ENCODE results near the gene FGF18. TPM values are rescaled to one million over a fixed set of nuclear protein-coding genes. Genes with fewer than 3 reads are reported as not detected.

The FGF18 gene
- total and polyA plus RNA-seq, 2 of the 4 experiments (the other 2 are of a cell fraction), result 0.15 TPM; not detected in 1

DNA sequence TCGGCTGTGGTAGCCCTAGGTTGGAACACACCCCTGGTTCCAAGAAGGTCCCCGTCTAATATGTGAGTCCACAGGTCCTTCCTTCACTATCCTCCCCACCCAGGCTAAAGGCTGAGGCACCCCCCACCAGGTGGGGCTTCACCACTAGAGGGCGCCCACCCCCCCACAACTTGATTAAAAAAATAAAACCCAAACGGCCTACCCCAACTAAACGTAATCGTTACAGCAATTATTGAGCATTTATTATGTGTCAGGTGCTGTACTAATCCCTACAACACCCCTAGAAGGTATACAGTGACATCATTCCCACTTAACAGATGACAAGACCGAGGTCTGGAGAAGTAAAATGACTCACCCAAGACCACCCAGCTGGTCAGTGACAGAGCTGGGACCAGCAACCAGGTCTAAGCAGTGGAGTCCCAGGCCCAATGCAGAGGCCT lies 65.0 kb downstream of the FGF18 start:
- WGBS, 2 experiments (ENCODE audit: extremely low coverage in 2 of 2, insufficient read length in 1 of 2), result no CpG with 5 or more reads among the region's 7 CpGs
- H2BK5ac ChIP-seq (ENCODE audit: low read depth, low read length, poor library complexity, severe bottlenecking), result no peak overlapping the region
- H3K9ac ChIP-seq (ENCODE audit: low read depth, low read length), result no peak overlapping the region
- intact Hi-C loops (cut with micrococcal nuclease) (loop anchor here (5.0 kb wide), 1 partner anchor 423 kb away; no protein-coding TSS in a partner anchor), dilution Hi-C loops (cut with HindIII; ENCODE audit: low sequenced_read_pairs, unreplicated experiment) (no loop called here), in situ Hi-C loops (cut with MboI; ENCODE audit: low sequenced_read_pairs) (no loop called here)
- no peak overlapping the region for H3K27ac ChIP-seq (ENCODE audit: insufficient read depth, low read length)
- ATAC-seq (ENCODE audit: low read depth) (peak; percentile 53; the same call in 1 of the 2 replicates), DNase-seq (no peak)
- H4K91ac ChIP-seq (ENCODE audit: insufficient read depth, low read depth, low read length), result no peak overlapping the region
- peak overlapping the region; percentile 2 for H2AFZ ChIP-seq (replicated peaks; ENCODE audit: low read length, poor library complexity)
- peaks cover 17% of the 10 kb centered on the region for H3K27me3 ChIP-seq (ENCODE audit: control insufficient read depth, insufficient read depth, low read length)
- CTCF ChIA-PET, result interaction anchor here (0.9 to 1.8 kb wide), 4 partner anchors 9 to 66 kb away, joined by 4 to 6 read pairs (median 6); partner anchors contain the start of gene FGF18
- H3K4me2 ChIP-seq (ENCODE audit: low read depth, low read length), result no peak overlapping the region
- H2AK9ac ChIP-seq (replicated peaks; ENCODE audit: low read depth, low read length, poor library complexity), result no peak overlapping the region
- no peaks in the 10 kb centered on the region for H3K79me1 ChIP-seq (ENCODE audit: low read depth in 1 of 2, low read length in 2 of 2)
- no peak overlapping the region for H4K8ac ChIP-seq (ENCODE audit: low read depth in 2 of 2, low read length in 2 of 2)
- H2BK15ac ChIP-seq (ENCODE audit: low read depth, low read length), result no peak overlapping the region
- POLR2A ChIA-PET (ENCODE audit: unreplicated experiment), result no interaction called here
- H3K23ac ChIP-seq (ENCODE audit: low read depth, low read length), result no peak overlapping the region
- no peak overlapping the region for H3K4ac ChIP-seq (ENCODE audit: low read depth, low read length)
- no peak overlapping the region for H3K14ac ChIP-seq (replicated peaks; ENCODE audit: low read depth, low read length)
- H3K18ac ChIP-seq (ENCODE audit: low read depth, low read length), result no peak overlapping the region
- H3K36me3 ChIP-seq (ENCODE audit: control insufficient read depth, insufficient read depth, low read length), result no peaks in the 10 kb centered on the region
- no peak overlapping the region for H3K4me3 ChIP-seq (ENCODE audit: insufficient read depth, low read depth, low read length)
- H2BK20ac ChIP-seq (ENCODE audit: low read depth, low read length), result no peak overlapping the region
- no TSS peak for BruUV-seq (replicated peaks)
- H3K4me1 ChIP-seq (ENCODE audit: control insufficient read depth, insufficient read depth, low read length), result peaks cover 2% of the 10 kb centered on the region; the same call in 1 of the 2 replicates
- TF ChIP-seq USF2 (IDR thresholded peaks at IDR 0.05; ENCODE audit: low read depth, low read length) (no peak), SMC3 (IDR thresholded peaks at IDR 0.05; ENCODE audit: low read depth, low read length) (peak; percentile 54), NFE2L2 (IDR thresholded peaks at IDR 0.05; ENCODE audit: low read depth, low read length) (no peak), POLR2A (IDR thresholded peaks at IDR 0.05; ENCODE audit: low read depth, low read length) (no peak), CTCF (conservative IDR thresholded peaks at IDR 0.05; ENCODE audit: low read depth, low read length) (peak; percentile 60), RCOR1 (IDR thresholded peaks at IDR 0.05; ENCODE audit: insufficient replicate concordance, low read length) (no peak), CHD1 (IDR thresholded peaks at IDR 0.05; ENCODE audit: low read depth, low read length) (no peak), RFX5 (IDR thresholded peaks at IDR 0.05; ENCODE audit: low read depth, low read length) (no peak), CEBPB (IDR thresholded peaks at IDR 0.05; ENCODE audit: low read depth, low read length) (no peak), RAD21 (IDR thresholded peaks at IDR 0.05; ENCODE audit: low read length) (peak; percentile 51), MAZ (IDR thresholded peaks at IDR 0.05; ENCODE audit: borderline replicate concordance, low read depth, low read length) (no peak; the same call in 1 of the 2 replicates), ELK1 (IDR thresholded peaks at IDR 0.05; ENCODE audit: borderline replicate concordance, low read depth, low read length) (no peak), FOS (IDR thresholded peaks at IDR 0.05; ENCODE audit: low read depth, low read length) (no peak), BHLHE40 (IDR thresholded peaks at IDR 0.05; ENCODE audit: low read depth, low read length) (no peak), MAFK (IDR thresholded peaks at IDR 0.05; ENCODE audit: low read depth, low read length) (no peak)
- no peak overlapping the region for H2AK5ac ChIP-seq (ENCODE audit: low read depth, low read length)
- H2BK120ac ChIP-seq (ENCODE audit: low read depth, low read length), result no peak overlapping the region
- no peak overlapping the region for H4K5ac ChIP-seq (ENCODE audit: low read depth, low read length)
- H3K9me3 ChIP-seq (ENCODE audit: control insufficient read depth, insufficient read depth, low read length), result no peaks in the 10 kb centered on the region
- H3K56ac ChIP-seq (ENCODE audit: extremely low read depth, insufficient read depth, low read length), result no peak overlapping the region
- H4K20me1 ChIP-seq (ENCODE audit: insufficient read depth, low read length), result no peaks in the 10 kb centered on the region
- no peaks in the 10 kb centered on the region for H3K9me1 ChIP-seq (ENCODE audit: insufficient read depth, low read length)
